Measurements from ENCODE around the gene EML3. TPM values are rescaled to one million over a fixed set of nuclear protein-coding genes. Genes with fewer than 3 reads are reported as not detected.
A peak's percentile ranks its signal among the peaks of the same experiment; 100 is the strongest.
"Not testable (repeated sequence)": the region's sequence is repeated elsewhere in the genome, so short reads cannot be mapped to it uniquely, and the experiment has no call there.

The EML3 gene
- polyA plus RNA-seq, 1 donor from 2014 or later = 0.38 TPM

DNA sequence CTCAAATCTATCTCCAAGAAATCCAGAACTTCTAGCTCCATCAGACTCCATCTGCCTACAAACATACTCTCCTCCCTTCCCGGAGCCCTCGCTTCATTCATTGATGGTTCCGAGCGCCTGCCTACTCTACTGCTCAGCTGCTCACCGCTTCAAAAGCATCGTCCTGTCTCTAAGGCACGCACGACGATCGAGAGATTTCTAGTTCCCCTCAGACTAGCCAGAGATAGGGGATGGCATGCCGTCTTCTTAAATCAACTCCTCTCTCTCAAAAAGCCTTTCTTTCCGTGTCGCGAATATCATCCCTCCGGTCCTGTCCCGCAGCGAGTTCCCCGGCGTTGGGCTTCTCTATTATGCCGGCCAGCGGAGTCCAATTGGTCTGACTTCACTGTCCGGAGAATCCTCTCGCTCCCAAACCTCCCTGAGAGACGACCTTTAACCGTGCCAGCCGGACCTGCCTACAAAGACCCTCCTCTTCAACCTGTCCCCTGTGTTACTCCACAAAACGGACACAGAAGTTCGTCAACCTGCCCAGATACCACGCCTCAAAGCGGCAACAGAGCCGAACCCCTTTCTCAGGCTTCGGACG lies 39.5 kb downstream of the EML3 start:
- Histone ChIP-seq H3K9me3 (ENCODE audit: low read length) (no peaks in the 10 kb centered on the region), H3K4me2 (ENCODE audit: low read length) (peak overlapping the region; percentile 69), H4K20me1 (ENCODE audit: insufficient read depth) (no peaks in the 10 kb centered on the region), H3K9ac (ENCODE audit: low read length) (peak overlapping the region; percentile 84), H3K27ac (ENCODE audit: low read length) (peak overlapping the region; percentile 79), H2AFZ (ENCODE audit: low read depth, low read length) (peak overlapping the region; percentile 59), H3K36me3 (ENCODE audit: insufficient read depth, low read length) (peaks cover 4% of the 10 kb centered on the region), H3K79me2 (replicated peaks; ENCODE audit: insufficient read depth, low read length) (peaks cover 33% of the 10 kb centered on the region), H3F3A (ENCODE audit: insufficient read depth, low read length, poor library complexity, severe bottlenecking) (no peaks in the 10 kb centered on the region), H3K9me2 (ENCODE audit: insufficient read depth, low read length) (no peaks in the 10 kb centered on the region), H3K4me3 (ENCODE audit: low read length) (peak overlapping the region; percentile 87), H3K27me3 (ENCODE audit: insufficient read depth, low read depth, low read length) (no peaks in the 10 kb centered on the region)
- peak; percentile 23 for TF ChIP-seq SMC3 (conservative IDR thresholded peaks at IDR 0.05; ENCODE audit: poor library complexity)
- no peak for TF ChIP-seq MXI1 (conservative IDR thresholded peaks at IDR 0.05; ENCODE audit: poor library complexity, severe bottlenecking)
- TF ChIP-seq RAD21 (conservative IDR thresholded peaks at IDR 0.05) = peak; percentile 23

DNA sequence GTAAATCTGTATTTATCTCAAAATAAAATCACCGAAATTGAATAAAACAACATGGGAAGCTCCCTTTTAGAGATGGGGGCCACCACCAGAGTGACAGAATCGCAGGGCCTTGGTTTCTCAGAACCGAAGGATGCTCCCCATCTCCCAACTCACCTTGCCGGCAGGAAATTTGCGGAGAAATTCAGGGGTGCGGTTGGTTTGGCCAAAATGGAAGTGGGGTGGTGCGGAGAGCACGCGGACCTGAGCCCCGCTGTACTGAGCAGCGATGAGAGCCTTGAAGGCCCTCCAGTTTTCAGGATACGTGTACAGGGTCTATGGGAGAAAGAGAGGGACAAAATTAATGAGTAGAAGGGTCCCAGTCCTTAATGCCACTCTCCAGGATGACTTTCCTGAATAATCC lies 40.1 kb downstream of the EML3 start:
- TF ChIP-seq RAD21 (conservative IDR thresholded peaks at IDR 0.05) (no peak), SMC3 (conservative IDR thresholded peaks at IDR 0.05; ENCODE audit: poor library complexity) (no peak), MXI1 (conservative IDR thresholded peaks at IDR 0.05; ENCODE audit: poor library complexity, severe bottlenecking) (no peak), TAF1 (IDR thresholded peaks at IDR 0.05; ENCODE audit: low read depth) (no peak), EP300 (conservative IDR thresholded peaks at IDR 0.05; ENCODE audit: poor library complexity, severe bottlenecking) (no peak), POLR2AphosphoS5 (IDR thresholded peaks at IDR 0.05) (no peak), EZH2 (IDR thresholded peaks at IDR 0.05; ENCODE audit: borderline replicate concordance, insufficient read depth, low read length, poor library complexity, severe bottlenecking) (no peak), CTCF (IDR thresholded peaks at IDR 0.05; ENCODE audit: poor library complexity, severe bottlenecking) (no peak)
- TF ChIP-seq, protein P1, sequence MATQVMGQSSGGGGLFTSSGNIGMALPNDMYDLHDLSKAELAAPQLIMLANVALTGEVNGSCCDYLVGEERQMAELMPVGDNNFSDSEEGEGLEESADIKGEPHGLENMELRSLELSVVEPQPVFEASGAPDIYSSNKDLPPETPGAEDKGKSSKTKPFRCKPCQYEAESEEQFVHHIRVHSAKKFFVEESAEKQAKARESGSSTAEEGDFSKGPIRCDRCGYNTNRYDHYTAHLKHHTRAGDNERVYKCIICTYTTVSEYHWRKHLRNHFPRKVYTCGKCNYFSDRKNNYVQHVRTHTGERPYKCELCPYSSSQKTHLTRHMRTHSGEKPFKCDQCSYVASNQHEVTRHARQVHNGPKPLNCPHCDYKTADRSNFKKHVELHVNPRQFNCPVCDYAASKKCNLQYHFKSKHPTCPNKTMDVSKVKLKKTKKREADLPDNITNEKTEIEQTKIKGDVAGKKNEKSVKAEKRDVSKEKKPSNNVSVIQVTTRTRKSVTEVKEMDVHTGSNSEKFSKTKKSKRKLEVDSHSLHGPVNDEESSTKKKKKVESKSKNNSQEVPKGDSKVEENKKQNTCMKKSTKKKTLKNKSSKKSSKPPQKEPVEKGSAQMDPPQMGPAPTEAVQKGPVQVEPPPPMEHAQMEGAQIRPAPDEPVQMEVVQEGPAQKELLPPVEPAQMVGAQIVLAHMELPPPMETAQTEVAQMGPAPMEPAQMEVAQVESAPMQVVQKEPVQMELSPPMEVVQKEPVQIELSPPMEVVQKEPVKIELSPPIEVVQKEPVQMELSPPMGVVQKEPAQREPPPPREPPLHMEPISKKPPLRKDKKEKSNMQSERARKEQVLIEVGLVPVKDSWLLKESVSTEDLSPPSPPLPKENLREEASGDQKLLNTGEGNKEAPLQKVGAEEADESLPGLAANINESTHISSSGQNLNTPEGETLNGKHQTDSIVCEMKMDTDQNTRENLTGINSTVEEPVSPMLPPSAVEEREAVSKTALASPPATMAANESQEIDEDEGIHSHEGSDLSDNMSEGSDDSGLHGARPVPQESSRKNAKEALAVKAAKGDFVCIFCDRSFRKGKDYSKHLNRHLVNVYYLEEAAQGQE (IDR thresholded peaks at IDR 0.05; ENCODE audit: borderline replicate concordance) = no peak
- Histone ChIP-seq H3K27ac (ENCODE audit: low read length) (peak overlapping the region; percentile 79), H3K9me2 (ENCODE audit: insufficient read depth, low read length) (no peaks in the 10 kb centered on the region), H3K36me3 (ENCODE audit: insufficient read depth, low read length) (peaks cover 4% of the 10 kb centered on the region), H3K4me2 (ENCODE audit: low read length) (peak overlapping the region; percentile 69), H3K27me3 (ENCODE audit: insufficient read depth, low read depth, low read length) (no peaks in the 10 kb centered on the region), H3K9me3 (ENCODE audit: low read length) (no peaks in the 10 kb centered on the region), H3K4me3 (ENCODE audit: low read length) (peak overlapping the region; percentile 87), H3K9ac (ENCODE audit: low read length) (peak overlapping the region; percentile 84), H3F3A (ENCODE audit: insufficient read depth, low read length, poor library complexity, severe bottlenecking) (no peaks in the 10 kb centered on the region), H4K20me1 (ENCODE audit: insufficient read depth) (no peaks in the 10 kb centered on the region), H2AFZ (ENCODE audit: low read depth, low read length) (no peak overlapping the region), H3K79me2 (replicated peaks; ENCODE audit: insufficient read depth, low read length) (peaks cover 33% of the 10 kb centered on the region)

DNA sequence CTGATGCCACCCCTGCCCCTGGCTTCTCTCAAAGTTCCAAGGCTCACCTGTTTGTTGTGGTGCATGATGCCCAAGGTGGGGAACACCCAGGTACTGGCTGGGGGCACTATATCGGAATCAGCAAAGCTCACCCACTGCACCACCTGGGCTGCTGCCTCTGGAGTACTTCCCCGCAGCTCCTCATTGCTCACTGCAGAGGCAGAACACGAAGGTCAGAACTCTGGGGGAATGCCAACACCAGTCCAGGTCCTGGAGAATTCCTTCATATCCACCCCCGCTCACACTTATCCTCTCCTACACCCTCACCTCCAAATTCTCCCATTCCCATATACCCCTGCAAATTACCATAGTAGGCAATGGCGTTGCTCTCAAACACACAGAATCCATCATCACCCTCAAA lies 41.1 kb downstream of the EML3 start:
- not testable (repeated sequence) for H3K36me3 ChIP-seq (ENCODE audit: insufficient read depth, low read length); H3K9ac ChIP-seq (ENCODE audit: low read length); H3K27me3 ChIP-seq (ENCODE audit: insufficient read depth, low read depth, low read length); H4K20me1 ChIP-seq (ENCODE audit: insufficient read depth); H3K4me2 ChIP-seq (ENCODE audit: low read length); H2AFZ ChIP-seq (ENCODE audit: low read depth, low read length); H3K9me3 ChIP-seq (ENCODE audit: low read length); H3F3A ChIP-seq (ENCODE audit: insufficient read depth, low read length, poor library complexity, severe bottlenecking); H3K9me2 ChIP-seq (ENCODE audit: insufficient read depth, low read length); H3K27ac ChIP-seq (ENCODE audit: low read length)
- H3K79me2 ChIP-seq (replicated peaks; ENCODE audit: insufficient read depth, low read length) = peaks cover 34% of the 10 kb centered on the region
- peak overlapping the region; percentile 87 for H3K4me3 ChIP-seq (ENCODE audit: low read length)

- H3K9ac ChIP-seq (ENCODE audit: low read length); H3K27me3 ChIP-seq (ENCODE audit: insufficient read depth, low read depth, low read length); H3K36me3 ChIP-seq (ENCODE audit: insufficient read depth, low read length); H3K9me2 ChIP-seq (ENCODE audit: insufficient read depth, low read length); H3K4me2 ChIP-seq (ENCODE audit: low read length); H2AFZ ChIP-seq (ENCODE audit: low read depth, low read length); H4K20me1 ChIP-seq (ENCODE audit: insufficient read depth); H3K4me3 ChIP-seq (ENCODE audit: low read length); H3K9me3 ChIP-seq (ENCODE audit: low read length); H3K27ac ChIP-seq (ENCODE audit: low read length); H3F3A ChIP-seq (ENCODE audit: insufficient read depth, low read length, poor library complexity, severe bottlenecking): not testable (repeated sequence)
- H3K79me2 ChIP-seq (replicated peaks; ENCODE audit: insufficient read depth, low read length) = peaks cover 36% of the 10 kb centered on the region
These were observed 41.7 kb downstream of the EML3 start for GRCh38 chr11:62570903-62571302.
